Stimulated activated CD4-positive, alpha-beta T cell treated with anti-CD3 and anti-CD28 coated beads, Interleukin-2, amount 100 ng/mL, for 4 hours (primary cell): ENCODE measurements around the gene MYMX.
"Not testable (repeated sequence)": the region's sequence is repeated elsewhere in the genome, so short reads cannot be mapped to it uniquely, and the experiment has no call there.

Experiments
- DNase-seq: peaks from one replicate; pipeline ENCODE4 v3.0.0-alpha.2; 2020; ENCODE audit warnings: low read depth

MYMX gene

GRCh38 chr6:44186635-44187025 is 30.1 kb upstream of the MYMX start:
- DNase-seq, result no peak

GRCh38 chr6:44188819-44189218 is 27.9 kb upstream of the MYMX start:
- no peak for DNase-seq

- DNase-seq, result no peak
Measured at GRCh38 chr6:44189257-44189656, 27.5 kb upstream of the MYMX start.

GRCh38 chr6:44190715-44191114 is 26.0 kb upstream of the MYMX start:
- DNase-seq, result no peak

DNA sequence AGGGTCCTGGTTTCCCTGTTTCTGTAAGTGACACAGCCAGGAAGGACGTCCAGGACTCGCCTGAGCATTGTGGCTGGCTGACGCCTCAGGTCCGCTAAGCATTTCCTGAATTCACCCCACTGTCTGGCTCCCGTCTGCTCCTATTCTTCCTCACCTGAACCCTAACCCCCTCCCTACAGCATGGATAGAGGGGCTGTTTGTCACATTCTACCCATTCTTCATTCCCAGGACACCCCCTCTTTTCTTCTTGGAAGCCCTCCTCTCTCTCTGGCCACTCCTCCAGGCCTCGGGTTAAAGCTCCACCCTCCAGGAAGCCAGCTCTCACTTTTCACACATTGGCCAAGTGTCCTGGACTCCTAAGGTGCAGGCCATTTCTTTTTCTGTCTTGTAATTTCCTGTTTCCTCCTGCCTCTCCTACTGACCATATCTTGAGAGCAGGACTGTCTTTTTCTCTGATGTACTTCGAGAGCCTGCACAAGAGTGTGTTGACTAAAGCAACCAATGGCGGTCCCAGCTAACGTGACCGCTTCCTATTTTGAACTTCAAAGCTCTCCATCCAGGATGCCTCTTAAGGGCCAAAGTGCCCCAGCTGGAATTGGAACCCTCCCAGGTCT is 24.2 kb upstream of the MYMX start:
- DNase-seq, result no peak

DNA sequence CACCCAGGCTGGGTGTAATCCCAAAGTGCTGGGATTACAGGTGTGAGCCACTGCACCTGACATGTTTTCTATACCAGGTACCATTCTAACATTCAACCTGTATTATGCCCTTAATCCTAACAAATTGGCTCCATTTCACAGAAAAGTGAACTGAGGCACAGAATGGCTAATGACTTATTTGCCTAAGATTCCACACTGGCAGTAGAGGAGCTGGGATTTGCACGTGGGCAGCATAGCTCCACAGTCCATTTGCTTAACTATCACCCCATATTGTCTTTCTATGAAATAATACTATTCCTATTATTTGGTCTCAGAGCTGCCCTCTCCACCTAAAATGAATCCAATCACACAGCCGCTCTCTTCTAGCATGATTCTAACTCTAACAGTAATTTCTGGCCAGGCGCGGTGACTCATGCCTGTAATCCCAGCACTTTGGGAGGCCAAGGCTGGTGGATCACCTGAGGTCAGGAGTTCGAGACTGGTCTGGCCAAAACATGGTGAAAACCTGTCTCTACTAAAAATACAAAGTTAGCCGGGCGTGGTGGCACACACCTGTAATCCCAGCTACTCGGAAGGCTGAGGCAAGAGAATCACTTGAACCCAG is 23.3 kb upstream of the MYMX start:
- DNase-seq, result no peak

GRCh38 chr6:44194326-44194725 is 22.4 kb upstream of the MYMX start:
- no peak for DNase-seq

GRCh38 chr6:44196351-44196750 is 20.4 kb upstream of the MYMX start:
- not testable (repeated sequence) for DNase-seq

DNA sequence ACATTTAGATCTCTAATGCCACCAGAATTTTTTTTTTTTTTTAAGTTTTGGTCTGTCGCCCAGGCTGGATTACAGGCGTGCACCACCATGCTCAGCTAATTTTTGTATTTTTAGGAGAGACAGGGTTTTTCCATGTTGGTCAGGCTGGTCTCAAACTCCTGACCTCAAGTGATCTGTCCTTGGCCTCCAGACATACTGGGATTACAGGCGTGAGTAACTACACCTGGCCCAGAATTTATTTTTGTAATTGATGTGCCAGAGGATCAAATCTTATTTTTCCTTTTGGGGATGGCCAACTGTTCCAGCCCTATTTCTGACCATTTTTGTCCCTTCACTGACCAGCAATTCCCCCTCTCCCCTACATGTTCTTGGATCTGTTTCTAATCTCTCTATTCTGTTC is 18.0 kb upstream of the MYMX start:
- no peak for DNase-seq

DNA sequence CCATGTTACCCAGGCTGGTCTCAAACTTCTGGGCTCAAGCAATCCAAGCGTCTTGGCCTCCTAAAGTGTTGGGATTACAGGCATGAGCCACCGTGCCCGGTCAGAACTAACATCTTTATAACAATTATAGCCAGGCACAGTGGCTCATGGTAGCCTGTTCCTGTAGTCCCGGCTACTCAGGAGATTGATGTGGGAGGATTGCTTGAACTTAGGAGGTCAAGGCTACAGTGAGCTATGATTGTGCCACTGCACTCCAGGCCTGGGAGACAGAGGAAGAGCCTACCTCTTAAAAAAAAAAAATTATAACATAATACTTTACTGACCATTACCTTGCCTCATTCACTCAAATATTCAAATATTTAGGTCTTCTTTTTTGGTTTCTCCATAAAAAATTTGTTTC is 16.8 kb upstream of the MYMX start:
- DNase-seq, result no peak

- DNase-seq, result no peak
Measured at GRCh38 chr6:44201200-44201599, 15.5 kb upstream of the MYMX start.

DNA sequence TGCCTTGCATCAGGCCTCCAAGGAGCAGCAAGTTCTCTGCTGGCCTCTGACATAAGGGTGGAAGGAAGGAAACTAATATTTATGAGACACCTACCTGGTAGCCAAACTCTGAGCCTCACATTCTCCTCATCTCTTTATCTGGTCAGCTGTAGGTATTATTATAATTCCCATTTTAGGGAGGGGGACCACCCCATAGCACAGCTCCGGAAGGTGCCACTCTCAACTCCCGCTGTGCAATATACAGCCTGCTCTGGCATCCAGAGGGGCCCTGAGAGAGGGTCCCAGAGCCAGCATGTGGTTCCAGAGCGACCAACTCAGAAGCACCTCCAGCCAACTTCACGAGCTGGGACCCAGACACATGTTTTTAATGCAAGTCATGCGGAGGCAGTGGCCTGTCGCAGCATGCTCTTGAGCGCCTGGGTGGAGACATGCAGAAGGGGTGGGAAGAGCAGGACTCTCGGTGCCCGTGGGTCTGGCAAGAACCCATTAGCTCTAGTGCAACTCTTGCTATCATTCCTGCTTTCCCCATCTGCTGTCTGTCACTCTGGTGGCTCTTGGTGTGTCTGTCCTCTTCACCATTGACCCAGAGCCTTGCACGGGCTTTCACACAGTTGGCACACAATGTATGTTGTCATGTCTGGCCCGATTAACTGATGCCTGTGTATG is 15.0 kb upstream of the MYMX start:
- DNase-seq, result no peak

DNA sequence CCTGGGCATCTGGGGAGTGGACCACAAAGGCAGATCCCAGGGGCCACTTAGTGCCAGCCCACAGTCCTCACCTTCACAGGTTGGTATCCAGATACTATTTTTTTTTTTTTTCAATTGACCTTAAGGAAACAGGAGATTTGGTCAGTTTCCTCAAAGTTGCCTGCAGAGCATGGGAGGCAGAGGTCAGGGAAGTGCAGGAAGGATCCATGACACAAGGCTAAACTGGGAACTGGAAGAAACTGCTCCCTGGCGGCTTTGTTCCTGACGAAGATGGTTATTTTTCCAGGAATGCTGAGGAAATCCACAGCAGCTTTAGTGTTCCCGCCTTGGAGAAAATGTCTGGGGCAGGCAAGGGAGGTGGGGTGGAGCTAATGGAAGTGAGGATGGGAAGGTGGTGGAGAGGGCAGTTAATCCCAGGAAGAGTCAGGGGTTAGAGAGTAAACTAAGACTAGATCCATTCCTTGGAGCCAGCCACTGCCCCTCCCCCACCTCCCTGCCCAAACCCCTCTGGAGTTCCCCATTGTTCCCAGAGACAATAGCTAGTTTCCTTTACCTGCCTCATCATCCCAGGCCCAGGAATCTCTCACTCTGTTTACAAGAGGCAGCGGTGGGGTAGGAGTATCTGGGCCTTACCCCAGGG is 14.3 kb upstream of the MYMX start:
- no peak for DNase-seq

DNA sequence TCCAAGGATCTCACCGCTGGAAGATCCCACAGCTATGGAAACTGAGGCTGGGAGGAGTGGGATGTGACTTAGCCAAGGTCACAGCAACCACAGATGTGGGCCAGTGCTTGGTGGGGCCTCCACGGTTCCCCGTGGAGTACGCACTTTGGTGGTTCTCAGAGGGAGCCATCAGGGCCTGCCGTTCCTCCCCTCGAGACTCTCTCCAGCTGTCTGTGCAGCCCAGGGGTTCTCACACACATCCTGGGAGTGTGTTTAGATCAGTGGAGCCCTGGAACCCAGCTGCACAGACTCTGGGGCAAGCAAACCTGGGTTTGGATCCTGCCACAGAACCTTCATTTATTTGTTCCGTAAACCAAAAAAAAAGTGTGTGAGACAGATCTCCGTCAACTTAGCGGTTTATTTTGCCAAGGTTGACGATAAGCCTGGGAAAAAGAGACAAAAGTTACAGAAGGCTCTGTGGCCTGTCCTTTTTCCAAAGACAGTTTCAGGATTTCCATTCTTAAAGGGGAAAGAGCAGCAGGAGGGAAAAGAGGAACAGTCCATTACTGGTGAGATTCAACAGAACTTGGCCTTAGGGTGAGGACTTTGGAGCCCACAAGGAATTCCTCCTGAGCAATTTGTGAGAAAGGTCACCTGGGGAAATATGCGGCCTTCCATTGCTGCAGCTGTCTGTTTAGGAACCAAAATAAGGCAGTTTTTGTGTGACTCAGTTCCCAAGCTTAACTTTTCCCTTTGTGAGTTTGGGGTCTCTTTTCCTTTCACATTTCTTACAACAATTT is 13.6 kb upstream of the MYMX start:
- DNase-seq, result no peak

GRCh38 chr6:44203955-44204354 is 12.8 kb upstream of the MYMX start:
- DNase-seq, result no peak

DNA sequence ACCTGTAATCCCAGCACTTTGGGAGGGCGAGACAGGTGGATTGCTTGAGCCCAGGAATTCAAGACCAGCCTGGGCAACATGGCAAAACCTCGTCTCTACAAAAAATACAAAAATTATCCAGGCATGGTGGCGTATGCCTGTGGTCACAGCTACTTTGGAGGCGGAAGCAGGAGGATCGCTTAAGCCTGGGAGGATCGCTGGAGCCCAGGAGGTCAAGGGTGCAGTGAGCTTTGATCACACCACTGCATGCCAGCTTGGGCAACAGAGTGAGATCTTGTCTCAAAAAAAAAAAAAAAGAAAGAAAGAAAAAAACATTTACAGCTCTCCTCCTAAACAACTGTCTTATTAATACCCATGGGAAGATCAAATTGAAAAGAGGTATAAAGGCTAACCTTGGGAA is 8.8 kb upstream of the MYMX start:
- DNase-seq, result no peak

GRCh38 chr6:44211284-44211683 is 5.4 kb upstream of the MYMX start:
- no peak for DNase-seq

DNA sequence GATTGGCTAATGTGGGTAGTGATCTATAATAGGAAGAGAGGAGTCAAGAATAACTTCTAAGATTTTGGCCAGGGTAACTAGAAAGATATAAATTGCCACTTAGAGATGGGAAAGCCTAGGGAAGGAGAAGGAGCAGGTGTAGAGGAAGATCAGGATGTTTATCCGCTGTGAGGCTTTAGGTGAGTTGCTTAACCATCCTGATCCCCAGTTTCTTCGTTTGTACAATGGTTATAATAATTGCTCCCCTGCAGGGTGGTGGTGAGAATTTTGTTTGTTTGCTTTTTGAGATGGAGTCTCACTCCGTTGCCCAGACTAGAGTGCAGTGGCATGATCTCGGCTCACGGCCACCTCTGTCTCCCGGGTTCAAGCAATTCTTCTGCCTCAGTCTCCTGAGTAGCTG is 2.4 kb upstream of the MYMX start:
- DNase-seq, result no peak

DNA sequence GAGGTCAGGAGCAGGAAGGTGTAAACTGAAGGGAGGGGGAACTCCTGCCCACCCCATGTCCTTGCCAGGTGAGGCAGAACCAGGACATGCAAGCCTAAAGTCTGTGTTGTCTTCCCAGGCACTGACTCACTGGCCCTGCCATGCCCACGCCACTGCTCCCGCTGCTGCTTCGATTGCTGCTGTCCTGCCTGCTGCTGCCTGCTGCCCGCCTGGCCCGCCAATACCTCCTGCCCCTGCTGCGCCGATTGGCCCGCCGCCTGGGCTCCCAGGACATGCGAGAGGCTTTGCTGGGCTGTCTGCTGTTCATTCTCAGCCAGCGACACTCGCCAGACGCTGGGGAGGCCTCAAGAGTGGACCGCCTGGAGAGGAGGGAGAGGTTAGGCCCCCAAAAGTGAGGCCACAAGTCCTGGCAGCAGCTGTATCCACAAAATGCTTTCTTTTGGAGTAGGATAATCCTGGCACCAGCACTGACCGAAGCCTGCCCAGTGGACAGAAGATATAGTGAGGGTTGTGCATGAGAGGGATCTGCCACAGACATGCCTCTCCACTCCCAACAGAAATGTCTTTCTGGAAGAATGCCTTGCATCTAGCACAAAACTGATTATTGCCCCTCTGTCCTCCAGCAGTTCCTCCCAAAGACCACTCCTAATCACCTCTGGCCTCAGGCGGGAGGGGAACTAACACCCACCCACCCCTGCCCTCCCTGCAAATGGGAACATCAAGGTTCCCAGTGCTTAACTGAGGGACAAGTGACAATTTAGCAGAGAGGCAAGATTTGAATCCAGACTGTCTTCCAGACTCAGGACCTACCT is 812 bp downstream of the MYMX start:
- no peak for DNase-seq

GRCh38 chr6:44219053-44219814 is 2.5 kb downstream of the MYMX start:
- no peak for DNase-seq
